HG03039 (cell line): Measurements from ENCODE around the gene CEP164.

Experiments used
- ATAC-seq: cut with Tn5 transposase; IDR thresholded peaks from one replicate; pipeline ENCODE4 v1.9.1; 2021; ENCODE audit warnings: mild to moderate bottlenecking, moderate library complexity; ENCODE audit not compliant: unreplicated experiment

CEP164 gene

GRCh38 chr11:117356126-117356890 is 28.7 kb downstream of the CEP164 start:
- ATAC-seq, result no peak

DNA sequence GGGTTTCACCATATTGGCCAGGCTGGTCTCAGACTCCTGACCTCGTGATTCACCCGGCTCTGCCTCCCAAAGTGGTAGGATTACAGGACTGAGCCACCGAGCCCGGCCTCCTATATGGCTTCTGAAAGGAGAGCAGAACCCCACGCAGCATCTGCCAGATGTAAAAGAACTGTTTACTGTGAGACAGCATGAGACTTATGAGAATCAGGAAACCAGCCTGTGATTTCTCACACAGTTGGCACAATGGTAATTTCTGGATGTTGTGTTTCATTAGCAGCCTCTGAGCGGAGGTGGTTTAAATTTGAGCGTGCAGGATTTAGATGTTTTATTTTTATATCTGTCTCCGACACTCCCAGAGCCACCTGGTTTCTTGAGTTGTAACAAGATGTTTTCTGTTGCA is 33.8 kb downstream of the CEP164 start:
- no peak for ATAC-seq

GRCh38 chr11:117366248-117366647 is 38.6 kb downstream of the CEP164 start:
- ATAC-seq, result no peak

- ATAC-seq, result no peak
These were observed 39.2 kb downstream of the CEP164 start for GRCh38 chr11:117366875-117367274.

- ATAC-seq, result no peak
These were observed 41.9 kb downstream of the CEP164 start for GRCh38 chr11:117369534-117369933.

DNA sequence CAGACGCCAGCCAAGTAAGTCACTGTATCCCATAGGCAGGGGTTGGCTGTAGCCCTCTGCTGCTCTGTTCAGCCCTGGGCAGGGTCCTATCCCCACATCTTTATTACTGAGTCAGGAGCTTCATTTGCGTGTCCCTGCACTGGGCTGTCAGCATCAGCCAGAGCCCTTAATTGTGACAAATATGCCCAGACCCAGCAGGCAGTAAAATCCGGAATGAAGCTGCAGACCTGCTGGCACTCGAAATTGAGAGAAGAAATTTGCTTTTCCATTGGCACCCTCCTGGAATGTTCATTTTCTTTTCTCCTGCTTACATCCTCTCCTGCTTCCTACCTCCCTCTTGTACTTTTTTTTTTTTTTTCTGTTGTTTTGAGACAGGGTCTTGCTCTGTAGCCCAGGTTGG is 43.8 kb downstream of the CEP164 start:
- ATAC-seq, result no peak

DNA sequence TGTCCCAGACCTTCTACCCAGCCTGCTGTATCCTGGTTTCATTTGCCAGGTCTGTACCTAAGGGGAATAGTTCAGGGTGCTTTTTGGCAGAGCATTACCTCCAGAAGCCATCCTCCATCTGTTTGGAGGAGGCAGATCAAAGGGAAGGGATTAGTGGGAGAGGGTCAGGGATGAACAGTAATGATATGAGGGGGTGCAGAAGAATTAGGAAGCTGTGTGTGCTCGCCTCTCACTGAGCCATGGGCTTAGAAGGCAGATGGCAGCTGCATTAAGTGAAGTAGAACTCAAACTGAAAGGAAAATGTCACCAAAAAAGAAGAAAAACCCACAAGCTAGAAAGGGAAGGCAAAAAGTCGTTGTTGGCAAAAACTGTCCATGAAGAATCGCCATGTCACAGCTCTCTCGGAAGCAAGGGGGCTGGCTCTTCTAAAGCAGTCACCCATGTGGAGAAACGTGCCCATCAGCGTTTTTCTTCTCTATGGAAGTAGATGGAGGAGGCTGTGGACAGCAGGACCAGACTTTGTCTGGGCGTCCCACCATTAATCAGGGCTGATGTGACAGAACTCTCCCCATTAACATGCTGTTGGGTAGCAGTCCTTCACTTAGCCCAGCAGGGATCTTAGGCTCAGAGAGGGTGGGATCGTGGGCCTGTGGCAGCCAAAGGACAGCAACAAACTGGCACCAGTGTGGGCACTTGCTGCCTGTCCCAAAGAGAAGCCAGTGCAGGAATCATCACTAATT is 46.8 kb downstream of the CEP164 start:
- no peak for ATAC-seq

DNA sequence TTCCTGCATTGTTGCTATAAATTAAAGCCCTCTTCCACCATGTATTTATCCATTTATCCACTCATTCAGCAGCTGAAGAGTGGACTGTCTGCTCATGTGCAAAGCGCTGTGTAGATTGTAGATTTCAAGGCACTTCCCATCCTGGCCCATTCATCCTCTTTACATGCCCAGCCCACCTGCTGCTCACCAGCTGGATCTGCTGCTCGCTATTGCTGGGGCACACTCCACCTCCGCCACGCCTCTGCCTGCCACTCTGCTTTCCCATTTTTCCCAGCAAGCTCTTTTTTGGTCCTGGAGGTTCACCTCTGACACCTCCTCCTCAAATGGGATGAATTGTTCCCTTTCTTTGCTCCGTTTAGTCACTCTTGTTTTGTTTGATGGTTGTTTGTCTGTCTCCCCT is 48.3 kb downstream of the CEP164 start:
- ATAC-seq, result no peak

GRCh38 chr11:117376517-117376916 is 48.9 kb downstream of the CEP164 start:
- no peak for ATAC-seq

DNA sequence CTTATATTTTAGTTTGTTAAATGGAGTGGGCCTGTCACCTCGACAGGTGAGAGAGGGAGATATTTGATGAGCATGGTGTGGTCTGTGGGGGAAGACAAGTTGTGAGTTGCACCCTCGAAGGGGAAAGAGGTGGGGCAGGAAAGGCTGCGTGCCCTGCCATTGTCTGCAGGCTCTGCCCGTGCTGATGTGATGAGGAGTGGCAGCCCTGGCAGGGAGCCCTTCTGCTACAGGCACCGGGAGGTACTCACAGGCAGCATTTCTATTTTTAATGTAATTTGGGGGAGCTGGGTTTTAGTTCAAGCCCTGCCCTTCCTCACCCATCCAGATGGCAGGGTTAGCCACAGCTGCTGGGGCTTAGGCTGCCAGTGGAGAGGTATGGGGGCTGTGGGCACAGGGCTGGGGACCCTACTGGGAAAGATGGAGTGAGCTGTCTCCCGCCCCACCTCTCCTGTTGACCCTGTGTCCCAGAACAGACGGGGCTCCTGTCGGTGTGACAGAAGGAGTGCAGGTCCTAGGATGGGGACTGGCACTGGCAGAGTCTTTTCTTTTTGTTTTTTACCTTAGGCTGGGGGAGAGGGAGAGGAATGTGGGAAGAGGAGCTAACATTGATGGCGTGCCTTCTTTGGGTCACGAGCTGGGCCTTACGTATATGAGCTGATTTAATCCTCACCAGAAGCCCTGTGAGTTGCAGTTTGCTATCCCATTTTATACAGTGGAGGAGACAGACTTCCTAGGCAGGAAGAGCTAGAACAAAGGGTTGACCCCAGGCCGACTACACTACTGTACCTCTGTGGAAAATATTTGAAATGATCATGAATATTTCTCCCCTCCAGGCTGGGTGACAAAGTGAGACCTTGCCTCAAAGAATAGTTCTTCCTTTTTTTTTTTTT is 51.6 kb downstream of the CEP164 start:
- ATAC-seq, result no peak

GRCh38 chr11:117380676-117381075 is 53.0 kb downstream of the CEP164 start:
- ATAC-seq, result no peak

DNA sequence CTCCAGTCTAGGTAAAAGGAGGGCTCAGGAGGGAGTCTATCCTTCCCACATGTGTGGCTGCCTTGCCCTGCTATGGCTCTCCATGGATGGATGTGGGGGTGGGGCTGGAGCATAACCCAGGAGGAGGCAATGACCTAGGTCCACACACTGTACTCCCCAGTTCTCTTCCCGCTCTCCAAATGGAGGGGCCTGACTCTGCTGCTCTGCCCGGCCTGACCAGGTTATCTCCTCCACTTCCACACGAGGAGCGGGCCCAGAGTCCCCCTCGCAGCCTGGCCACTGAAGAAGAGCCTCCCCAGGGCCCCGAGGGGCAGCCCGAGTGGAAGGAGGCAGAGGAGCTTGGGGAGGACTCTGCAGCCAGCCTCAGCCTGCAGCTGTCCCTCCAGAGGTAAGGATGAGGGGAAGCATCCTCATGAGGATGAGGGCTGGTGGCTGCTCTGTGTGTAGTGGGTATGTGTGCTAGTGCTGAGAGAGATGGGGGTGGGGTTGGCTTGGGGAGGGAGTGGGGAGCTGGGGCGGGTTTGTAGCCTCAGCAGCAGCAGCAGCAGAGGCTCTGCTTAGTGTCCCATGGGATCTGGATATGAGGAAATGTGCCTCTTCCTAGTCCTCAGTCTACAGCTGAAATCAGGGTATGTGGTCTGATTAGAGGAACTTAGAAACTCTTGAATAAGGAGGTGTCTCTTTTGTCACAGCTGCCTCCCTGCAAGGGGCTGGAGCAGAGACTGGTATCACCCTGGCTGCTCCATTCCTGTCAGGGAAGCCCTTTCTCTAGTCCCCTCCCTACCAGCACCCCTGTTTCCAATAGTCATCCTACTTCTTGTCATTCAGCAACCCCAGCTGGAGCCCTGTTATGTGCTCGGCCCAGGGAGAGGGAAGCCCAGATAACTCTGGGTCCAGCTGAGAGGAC is 54.1 kb downstream of the CEP164 start:
- ATAC-seq, result no peak

DNA sequence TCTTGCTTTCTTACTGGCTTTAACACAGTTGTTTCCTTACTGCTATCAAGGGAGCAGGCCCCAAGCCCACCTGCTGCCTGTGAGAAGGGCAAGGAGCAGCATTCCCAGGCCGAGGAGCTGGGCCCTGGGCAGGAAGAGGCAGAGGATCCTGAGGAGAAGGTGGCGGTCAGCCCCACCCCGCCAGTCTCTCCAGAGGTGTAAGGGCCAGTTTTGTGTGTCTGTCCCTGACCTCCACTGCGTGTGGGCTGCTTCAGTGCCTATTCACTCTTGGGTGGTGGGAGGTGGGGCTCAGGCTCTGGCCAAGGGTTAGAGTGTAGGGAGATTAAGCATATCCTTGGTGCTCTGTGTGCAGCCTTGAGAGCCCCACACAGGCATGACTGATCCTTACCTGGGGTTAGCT is 55.1 kb downstream of the CEP164 start:
- no peak for ATAC-seq

GRCh38 chr11:117384045-117384444 is 56.4 kb downstream of the CEP164 start:
- no peak for ATAC-seq

- no peak for ATAC-seq
These were observed 57.8 kb downstream of the CEP164 start for GRCh38 chr11:117385471-117385870.

- ATAC-seq, result no peak
These were observed 58.3 kb downstream of the CEP164 start for GRCh38 chr11:117385906-117386305.

DNA sequence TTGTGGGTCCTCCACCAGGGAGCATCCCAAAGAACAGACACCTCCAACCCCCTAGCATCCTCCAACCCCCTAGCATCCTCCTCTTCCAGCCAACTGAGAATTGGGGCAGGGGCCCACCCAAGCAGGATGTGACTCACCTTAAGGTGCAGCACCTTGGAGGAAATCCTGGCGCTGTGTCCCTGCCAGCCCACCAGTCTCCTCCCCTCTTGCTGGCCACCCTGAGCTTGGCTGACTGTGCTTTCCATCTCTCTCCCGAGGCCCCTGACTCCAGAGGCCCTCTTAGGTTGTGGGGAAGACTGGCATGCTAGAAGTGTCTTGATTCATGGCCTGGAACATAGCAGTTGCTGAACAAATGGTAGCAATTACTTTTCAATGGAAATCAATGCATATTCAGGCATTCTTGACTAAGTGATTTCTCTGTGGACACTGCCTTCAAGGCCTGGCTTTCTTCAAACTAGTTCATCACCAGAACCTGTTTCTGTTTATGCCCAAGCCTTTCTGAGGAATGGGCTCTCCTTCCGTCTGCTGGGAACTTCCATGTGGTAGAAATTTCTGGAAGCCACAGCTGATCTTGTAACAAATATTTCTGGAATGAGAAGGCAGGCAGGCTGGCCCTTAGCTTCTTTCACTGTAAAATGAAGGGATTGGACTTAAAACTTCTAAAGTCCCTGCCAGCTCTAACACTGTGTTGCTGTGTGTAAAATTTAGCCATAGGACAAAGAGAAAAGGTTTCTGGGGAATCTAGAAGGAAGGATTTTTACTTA is 60.5 kb downstream of the CEP164 start:
- no peak for ATAC-seq

DNA sequence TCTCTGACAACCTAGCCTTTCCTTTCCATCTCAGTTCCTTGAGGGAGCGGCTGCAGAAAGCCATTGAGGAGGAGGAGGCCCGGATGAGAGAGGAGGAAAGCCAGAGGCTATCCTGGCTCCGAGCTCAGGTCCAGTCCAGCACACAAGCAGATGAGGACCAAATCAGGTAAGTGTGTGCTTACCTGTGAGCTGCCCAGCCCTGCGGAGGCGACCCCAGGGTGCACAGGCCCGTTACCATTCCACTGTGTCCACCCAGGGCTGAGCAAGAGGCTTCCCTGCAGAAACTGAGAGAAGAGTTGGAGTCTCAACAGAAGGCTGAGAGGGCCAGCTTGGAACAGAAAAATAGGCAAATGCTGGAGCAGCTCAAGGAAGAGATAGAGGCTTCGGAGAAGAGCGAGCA is 63.1 kb downstream of the CEP164 start:
- ATAC-seq, result no peak

DNA sequence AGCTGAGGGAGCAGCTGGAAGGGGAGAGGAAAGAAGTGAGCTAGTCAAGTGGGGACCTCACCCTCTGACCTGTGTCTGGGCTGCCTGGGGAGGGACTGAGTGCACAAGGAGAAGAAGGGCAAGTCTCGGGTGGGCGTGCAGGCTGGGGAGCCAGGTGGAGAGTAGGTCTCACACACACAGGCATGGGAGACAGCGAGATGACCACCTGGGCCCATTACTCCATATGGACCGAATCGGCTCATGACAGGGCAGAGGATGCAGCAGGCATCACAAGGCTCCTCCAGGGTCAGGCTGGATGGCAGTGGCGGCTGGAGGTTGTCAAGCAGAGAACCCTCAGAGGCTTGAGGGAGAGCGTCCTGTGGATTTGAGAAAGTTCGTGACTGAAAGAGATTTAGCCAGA is 63.5 kb downstream of the CEP164 start:
- ATAC-seq, result no peak
